SIG-M5 treated with dmso at 0.1 percent for 504 hours (cell line): ENCODE results near the gene NAAA.
"Not testable (repeated sequence)": the region's sequence is repeated elsewhere in the genome, so short reads cannot be mapped to it uniquely, and the experiment has no call there.

Source experiments
- DNase-seq: peaks from one replicate; lab custom pipeline; 2025; ENCODE audit not compliant: unreplicated experiment; lab: John Stamatoyannopoulos, UW

NAAA gene

GRCh38 chr4:75920327-75920726, 20.5 kb downstream of the NAAA start:
- DNase-seq, result no peak

- no peak for DNase-seq
These were observed 20.9 kb downstream of the NAAA start for GRCh38 chr4:75919920-75920319.

GRCh38 chr4:75916091-75916661, 24.6 kb downstream of the NAAA start:
- peak; percentile 39 for DNase-seq

- DNase-seq, result no peak
These were observed 27.8 kb downstream of the NAAA start for GRCh38 chr4:75912968-75913367.

GRCh38 chr4:75910831-75911230, 30.0 kb downstream of the NAAA start:
- not testable (repeated sequence) for DNase-seq

- DNase-seq, result no peak
These were observed 31.4 kb downstream of the NAAA start for GRCh38 chr4:75909405-75909804.

- DNase-seq, result peak; percentile 45
These were observed 32.3 kb downstream of the NAAA start for GRCh38 chr4:75908555-75908954.

GRCh38 chr4:75907966-75908365, 32.8 kb downstream of the NAAA start:
- DNase-seq, result peak; percentile 77

- DNase-seq, result no peak
These were observed 36.7 kb downstream of the NAAA start for GRCh38 chr4:75904076-75904475.

GRCh38 chr4:75902352-75902751, 38.5 kb downstream of the NAAA start, which contains the start of gene PPEF2:
TSS of gene PPEF2 (minus strand) at chr4:75902452. CDS start at chr4:75896325, 6,127 bp downstream.
- DNase-seq, result no peak

GRCh38 chr4:75898536-75898935, 42.3 kb downstream of the NAAA start:
- DNase-seq, result no peak

GRCh38 chr4:75895744-75896314, 45.0 kb downstream of the NAAA start:
- DNase-seq, result peak; percentile 41

GRCh38 chr4:75892508-75892907, 48.3 kb downstream of the NAAA start:
- DNase-seq, result no peak

GRCh38 chr4:75891611-75892010, 49.2 kb downstream of the NAAA start:
- no peak for DNase-seq

GRCh38 chr4:75889537-75890199, 51.1 kb downstream of the NAAA start:
- no peak for DNase-seq

- DNase-seq, result no peak
These were observed 54.7 kb downstream of the NAAA start for GRCh38 chr4:75886104-75886503.

GRCh38 chr4:75881476-75881875, 59.3 kb downstream of the NAAA start:
- DNase-seq, result no peak

GRCh38 chr4:75880278-75880677, 60.5 kb downstream of the NAAA start:
- DNase-seq, result no peak

GRCh38 chr4:75878246-75878756, 62.5 kb downstream of the NAAA start:
- DNase-seq, result no peak

- DNase-seq, result no peak
These were observed 64.6 kb downstream of the NAAA start for GRCh38 chr4:75876218-75876617.

- no peak for DNase-seq
These were observed 71.7 kb downstream of the NAAA start for GRCh38 chr4:75869100-75869499.

- no peak for DNase-seq
These were observed 73.7 kb downstream of the NAAA start for GRCh38 chr4:75867130-75867529.
